ENCODE data around the gene CD80. TPM values are rescaled to one million over a fixed set of nuclear protein-coding genes. Genes with fewer than 3 reads are reported as not detected.

Gene CD80
- total RNA-seq, 3 donors from 2014 or later (not counting 1 experiment from before 2014, with no cell fraction given) = 0.40 to 1.1 TPM; not detected in 1

GRCh38 chr3:119541547-119541946 lies 17.9 kb downstream of the CD80 start:
- no peaks in the 10 kb centered on the region for H3K36me3 Mint-ChIP-seq

GRCh38 chr3:119538772-119539171 lies 20.6 kb downstream of the CD80 start:
- intact Hi-C loops (cut with micrococcal nuclease) = no loop called here
- no peaks in the 10 kb centered on the region for H3K27me3 Mint-ChIP-seq (ENCODE audit: low read depth in 2 of 2)
- DNase-seq = no peak
- ATAC-seq = no peak
- H3K4me3 ChIP-seq (ENCODE audit: low read length) = no peak overlapping the region
- no peaks in the 10 kb centered on the region for H3K9me3 ChIP-seq (ENCODE audit: control insufficient read depth, insufficient read depth, low read length)
- 86% methylated on average over 1 of the region's 1 CpG for WGBS (ENCODE audit: insufficient coverage)
- no peak overlapping the region for H3K4me3 Mint-ChIP-seq
- H3K4me1 ChIP-seq (ENCODE audit: control insufficient read depth, insufficient read depth, low read length) = no peaks in the 10 kb centered on the region
- H3K36me3 Mint-ChIP-seq = no peaks in the 10 kb centered on the region
- no peak overlapping the region for H3K27ac ChIP-seq (ENCODE audit: low read length)
- no peaks in the 10 kb centered on the region for H3K27me3 ChIP-seq (ENCODE audit: control insufficient read depth, insufficient read depth, low read length)
- H3K27ac Mint-ChIP-seq = no peak overlapping the region
- H3K36me3 ChIP-seq (ENCODE audit: control insufficient read depth, insufficient read depth, low read length) = no peaks in the 10 kb centered on the region
- TF ChIP-seq, protein P1, sequence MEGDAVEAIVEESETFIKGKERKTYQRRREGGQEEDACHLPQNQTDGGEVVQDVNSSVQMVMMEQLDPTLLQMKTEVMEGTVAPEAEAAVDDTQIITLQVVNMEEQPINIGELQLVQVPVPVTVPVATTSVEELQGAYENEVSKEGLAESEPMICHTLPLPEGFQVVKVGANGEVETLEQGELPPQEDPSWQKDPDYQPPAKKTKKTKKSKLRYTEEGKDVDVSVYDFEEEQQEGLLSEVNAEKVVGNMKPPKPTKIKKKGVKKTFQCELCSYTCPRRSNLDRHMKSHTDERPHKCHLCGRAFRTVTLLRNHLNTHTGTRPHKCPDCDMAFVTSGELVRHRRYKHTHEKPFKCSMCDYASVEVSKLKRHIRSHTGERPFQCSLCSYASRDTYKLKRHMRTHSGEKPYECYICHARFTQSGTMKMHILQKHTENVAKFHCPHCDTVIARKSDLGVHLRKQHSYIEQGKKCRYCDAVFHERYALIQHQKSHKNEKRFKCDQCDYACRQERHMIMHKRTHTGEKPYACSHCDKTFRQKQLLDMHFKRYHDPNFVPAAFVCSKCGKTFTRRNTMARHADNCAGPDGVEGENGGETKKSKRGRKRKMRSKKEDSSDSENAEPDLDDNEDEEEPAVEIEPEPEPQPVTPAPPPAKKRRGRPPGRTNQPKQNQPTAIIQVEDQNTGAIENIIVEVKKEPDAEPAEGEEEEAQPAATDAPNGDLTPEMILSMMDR (IDR thresholded peaks at IDR 0.05) = no peak
- H3K4me1 Mint-ChIP-seq = no peaks in the 10 kb centered on the region
- H3K9me3 Mint-ChIP-seq = no peaks in the 10 kb centered on the region

More at GRCh38 chr3:119541547-119541946, 17.9 kb downstream of the CD80 start:
- DNase-seq (no peak), ATAC-seq (no peak)
- Histone ChIP-seq H3K4me1 (ENCODE audit: control insufficient read depth, insufficient read depth, low read length) (no peaks in the 10 kb centered on the region), H3K27ac (ENCODE audit: low read length) (no peak overlapping the region), H3K36me3 (ENCODE audit: control insufficient read depth, insufficient read depth, low read length) (no peaks in the 10 kb centered on the region), H3K9me3 (ENCODE audit: control insufficient read depth, insufficient read depth, low read length) (no peaks in the 10 kb centered on the region), H3K27me3 (ENCODE audit: control insufficient read depth, insufficient read depth, low read length) (no peaks in the 10 kb centered on the region), H3K4me3 (ENCODE audit: low read length) (no peak overlapping the region)
- no peaks in the 10 kb centered on the region for H3K9me3 Mint-ChIP-seq
- TF ChIP-seq, protein P1 (IDR thresholded peaks at IDR 0.05) = no peak
- H3K27me3 Mint-ChIP-seq (ENCODE audit: low read depth in 2 of 2) = no peaks in the 10 kb centered on the region
- intact Hi-C loops (cut with micrococcal nuclease) = no loop called here
- no peaks in the 10 kb centered on the region for H3K4me1 Mint-ChIP-seq
- H3K4me3 Mint-ChIP-seq = no peak overlapping the region
- WGBS (ENCODE audit: insufficient coverage) = 70% methylated on average over 3 of the region's 3 CpGs
- H3K27ac Mint-ChIP-seq = no peak overlapping the region

DNA sequence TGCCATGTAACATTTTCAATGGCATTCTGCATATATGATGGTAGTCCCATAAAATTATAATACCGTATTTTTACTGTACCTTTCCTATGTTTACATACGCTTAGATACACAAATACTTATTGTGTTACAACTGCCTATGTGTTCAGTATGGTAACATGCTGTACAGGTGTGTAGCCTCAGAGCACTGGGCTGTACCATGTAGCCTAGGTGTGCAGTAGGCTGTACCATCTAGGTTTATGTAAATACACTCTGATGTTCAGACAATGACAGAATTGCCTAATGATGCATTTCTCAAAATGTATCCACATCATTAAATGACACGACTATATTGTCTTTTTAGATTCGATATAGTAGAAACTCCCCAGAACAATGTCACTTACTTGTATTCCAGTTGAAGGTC lies 22.7 kb downstream of the CD80 start:
- H3K36me3 ChIP-seq (ENCODE audit: control insufficient read depth, insufficient read depth, low read length) = no peaks in the 10 kb centered on the region
- intact Hi-C loops (cut with micrococcal nuclease) = no loop called here
- Mint-ChIP-seq H3K36me3 (no peaks in the 10 kb centered on the region), H3K4me1 (no peaks in the 10 kb centered on the region), H3K27ac (no peak overlapping the region), H3K9me3 (no peaks in the 10 kb centered on the region), H3K27me3 (ENCODE audit: low read depth in 2 of 2) (no peaks in the 10 kb centered on the region), H3K4me3 (no peak overlapping the region)
- TF ChIP-seq, protein P1 (IDR thresholded peaks at IDR 0.05) = no peak
- H3K4me3 ChIP-seq (ENCODE audit: low read length) = no peak overlapping the region
- H3K4me1 ChIP-seq (ENCODE audit: control insufficient read depth, insufficient read depth, low read length) = no peaks in the 10 kb centered on the region
- no peaks in the 10 kb centered on the region for H3K9me3 ChIP-seq (ENCODE audit: control insufficient read depth, insufficient read depth, low read length)
- DNase-seq = no peak
- no peaks in the 10 kb centered on the region for H3K27me3 ChIP-seq (ENCODE audit: control insufficient read depth, insufficient read depth, low read length)
- no peak overlapping the region for H3K27ac ChIP-seq (ENCODE audit: low read length)
- no peak for ATAC-seq
- no CpG with 5 or more reads among the region's 4 CpGs for WGBS (ENCODE audit: insufficient coverage)

- Histone ChIP-seq H3K27ac (ENCODE audit: low read length) (no peak overlapping the region), H3K36me3 (ENCODE audit: control insufficient read depth, insufficient read depth, low read length) (no peaks in the 10 kb centered on the region), H3K27me3 (ENCODE audit: control insufficient read depth, insufficient read depth, low read length) (no peaks in the 10 kb centered on the region), H3K9me3 (ENCODE audit: control insufficient read depth, insufficient read depth, low read length) (no peaks in the 10 kb centered on the region), H3K4me3 (ENCODE audit: low read length) (no peak overlapping the region), H3K4me1 (ENCODE audit: control insufficient read depth, insufficient read depth, low read length) (no peaks in the 10 kb centered on the region)
- no peak for ATAC-seq
- no peaks in the 10 kb centered on the region for H3K4me1 Mint-ChIP-seq
- 86% methylated on average over 1 of the region's 1 CpG for WGBS (ENCODE audit: insufficient coverage)
- TF ChIP-seq, protein P1 (IDR thresholded peaks at IDR 0.05) = no peak
- H3K27me3 Mint-ChIP-seq (ENCODE audit: low read depth in 2 of 2) = no peaks in the 10 kb centered on the region
- no peaks in the 10 kb centered on the region for H3K36me3 Mint-ChIP-seq
- no peak for DNase-seq
- H3K4me3 Mint-ChIP-seq = no peak overlapping the region
- no peaks in the 10 kb centered on the region for H3K9me3 Mint-ChIP-seq
- intact Hi-C loops (cut with micrococcal nuclease) = no loop called here
- H3K27ac Mint-ChIP-seq = no peak overlapping the region
Observed at GRCh38 chr3:119534296-119534695, 25.1 kb downstream of the CD80 start.
